H1 (cell line): ENCODE measurements around the gene BCAR3. TPM values are rescaled to one million over a fixed set of nuclear protein-coding genes. Genes with fewer than 3 reads are reported as not detected.
A peak's percentile ranks its signal among the peaks of the same experiment; 100 is the strongest.

ENCODE experiments used
- ATF2 ChIP-seq: IDR thresholded peaks from 2 replicates; pipeline ENCODE4 v1.6.1; 2012; ENCODE audit warnings: low read length, inconsistent platforms
- JUN ChIP-seq: IDR thresholded peaks from 2 replicates; pipeline ENCODE4 v1.6.1; 2011; ENCODE audit warnings: low read depth, mild to moderate bottlenecking, improper control_type of control experiment, low read length
- JUND ChIP-seq: IDR thresholded peaks from 2 replicates; pipeline ENCODE4 v1.6.1; 2011; ENCODE audit warnings: mild to moderate bottlenecking, improper control_type of control experiment, low read length
- MAX ChIP-seq: IDR thresholded peaks from 2 replicates; pipeline ENCODE4 v1.6.1; 2012; ENCODE audit warnings: inconsistent platforms
- NRF1 ChIP-seq: IDR thresholded peaks from 2 replicates; pipeline ENCODE4 v1.6.1; 2011; ENCODE audit warnings: mild to moderate bottlenecking, low read depth, low read length, improper control_type of control experiment
- PHF8 ChIP-seq: fragments of 200-600 bp; sonication (generic); conservative IDR thresholded peaks from 2 replicates; pipeline ENCODE4 v1.7.1; 2012; ENCODE audit warnings: low read depth, mild to moderate bottlenecking, inconsistent platforms, low read length, moderate library complexity
- POLR2A ChIP-seq, 2 experiments: IDR thresholded peaks; 1 replicate in 1 of 2; 2 replicates in 1 of 2; pipeline ENCODE4 v1.6.1; 2011; ENCODE audit warnings: low read depth in 2 of 2, low read length in 2 of 2, mild to moderate bottlenecking in 2 of 2; ENCODE audit errors: control extremely low read depth in 1 of 2
- POLR2AphosphoS5 ChIP-seq: IDR thresholded peaks from 2 replicates; pipeline ENCODE4 v1.6.1; 2011; ENCODE audit warnings: low read depth, low read length
- RBBP5 ChIP-seq: IDR thresholded peaks from 2 replicates; pipeline ENCODE4 v1.7.1; 2012; ENCODE audit warnings: low read depth, mild to moderate bottlenecking, inconsistent platforms, low read length, moderate library complexity, borderline replicate concordance
- SAP30 ChIP-seq: fragments of 300-600 bp; sonication (generic); IDR thresholded peaks from 2 replicates; pipeline ENCODE4 v1.7.1; 2012; ENCODE audit warnings: low read length, moderate library complexity, mild to moderate bottlenecking, inconsistent platforms; ENCODE audit not compliant: insufficient read depth, insufficient replicate concordance
- YY1 ChIP-seq: IDR thresholded peaks from 2 replicates; pipeline ENCODE4 v1.6.1; 2011; ENCODE audit warnings: low read depth, mild to moderate bottlenecking, low read length
- polyA plus RNA-seq, 7 experiments: library from polyadenylated mRNA; depleted of rRNA in 3 of 7; stranded (reverse) in 5 of 7; unstranded in 2 of 7; fragments of >200 nt in 5 of 7; fragments of 200-250 nt in 2 of 7; gene quantifications; 1 replicate in 5 of 7; 2 replicates in 1 of 7; 4 replicates in 1 of 7; pipeline versions ENCODE4 v1.2.1 to v1.2.3, GENCODE V29; 2011 to 2013; ENCODE audit warnings: missing spikeins in 2 of 7, mixed read lengths in 2 of 7
- total RNA-seq: library from RNA; stranded (reverse); fragmentation: NEBNext Ultra II Directional; extraction: Animal tissue kit (Norgen Biotek cat#: 25700); gene quantifications from 2 replicates; pipeline ENCODE4 v1.2.1, GENCODE V29; 2021

BCAR3 gene
- total and polyA plus RNA-seq, 2 of the 8 experiments (the other 6 are each of a cell fraction or from before 2014, with no cell fraction given) = 5.6 to 9.2 TPM

GRCh38 chr1:93635614-93636543 is 45.8 kb downstream of the BCAR3 start (continued):
- no peak for TF ChIP-seq PHF8
- no peak for TF ChIP-seq POLR2AphosphoS5
- TF ChIP-seq JUN = no peak
- TF ChIP-seq ATF2 = no peak; the same call in 1 of the 2 replicates
- TF ChIP-seq NRF1 = no peak
- TF ChIP-seq POLR2A (IDR thresholded peaks at IDR 0.05; ENCODE audit: control extremely low read depth in 1 of 2, low read depth in 2 of 2, low read length in 2 of 2) = peak in 1 of 2 experiments; percentile 55; a peak in 1 of 3 replicates
- no peak for TF ChIP-seq JUND
- TF ChIP-seq SAP30 = no peak
- TF ChIP-seq MAX = peak; percentile 83
- TF ChIP-seq YY1 = peak; percentile 83
- no peak for TF ChIP-seq RBBP5
